Superior temporal gyrus (tissue), 1 donor: ENCODE results near the gene USP24.
"Not testable (repeated sequence)": the region's sequence is repeated elsewhere in the genome, so short reads cannot be mapped to it uniquely, and the experiment has no call there.

Experiments used
- DNase-seq: peaks from one replicate; pipeline ENCODE4 v3.0.0-alpha.2; 2016; ENCODE audit errors: extremely low spot score

The USP24 gene

GRCh38 chr1:55232448-55233144 lies 17.4 kb upstream of the USP24 start:
- no peak for DNase-seq

DNA sequence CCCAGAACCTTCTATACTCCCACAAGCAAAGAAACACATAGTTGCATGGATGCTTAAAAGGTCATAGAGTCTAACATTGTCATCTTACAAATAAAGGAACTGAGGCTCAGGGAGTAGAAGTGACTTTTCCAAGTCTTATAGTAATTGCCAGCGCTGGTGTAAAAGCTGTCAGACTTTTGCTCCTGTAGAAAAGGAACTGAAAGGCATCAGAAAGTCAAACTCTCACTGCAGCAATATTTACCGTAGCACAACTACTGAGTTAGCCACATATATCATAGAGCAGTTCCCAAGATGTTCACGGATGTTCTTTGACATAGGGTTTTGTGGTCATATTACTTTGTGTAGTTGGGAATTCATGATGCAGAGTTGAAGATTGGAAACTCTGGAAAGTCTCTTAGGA lies 16.6 kb upstream of the USP24 start:
- DNase-seq, result no peak

DNA sequence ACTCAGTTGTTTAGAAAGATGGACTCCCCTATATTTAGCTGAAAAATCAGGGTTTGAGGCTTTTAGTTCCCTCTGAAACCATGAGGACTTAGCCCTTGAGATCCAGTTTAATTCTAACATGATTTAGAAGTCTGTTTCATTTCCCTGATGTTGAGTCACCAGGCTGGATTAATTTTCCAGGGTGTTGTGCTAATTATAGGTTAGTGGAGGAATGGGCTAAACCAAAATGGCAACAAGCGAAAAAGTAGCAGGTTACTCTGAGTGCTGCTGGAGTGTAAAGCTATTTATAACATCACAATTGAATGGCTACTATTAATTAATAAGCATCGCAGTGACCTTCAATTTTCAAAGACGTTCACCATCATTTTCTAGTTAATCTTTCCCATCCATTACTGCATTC lies 15.5 kb upstream of the USP24 start:
- no peak for DNase-seq

- DNase-seq, result not testable (repeated sequence)
Measured at GRCh38 chr1:55229726-55230125, 14.6 kb upstream of the USP24 start.

GRCh38 chr1:55225228-55225627 lies 10.1 kb upstream of the USP24 start:
- no peak for DNase-seq

GRCh38 chr1:55224729-55225128 lies 9.6 kb upstream of the USP24 start:
- DNase-seq, result no peak

DNA sequence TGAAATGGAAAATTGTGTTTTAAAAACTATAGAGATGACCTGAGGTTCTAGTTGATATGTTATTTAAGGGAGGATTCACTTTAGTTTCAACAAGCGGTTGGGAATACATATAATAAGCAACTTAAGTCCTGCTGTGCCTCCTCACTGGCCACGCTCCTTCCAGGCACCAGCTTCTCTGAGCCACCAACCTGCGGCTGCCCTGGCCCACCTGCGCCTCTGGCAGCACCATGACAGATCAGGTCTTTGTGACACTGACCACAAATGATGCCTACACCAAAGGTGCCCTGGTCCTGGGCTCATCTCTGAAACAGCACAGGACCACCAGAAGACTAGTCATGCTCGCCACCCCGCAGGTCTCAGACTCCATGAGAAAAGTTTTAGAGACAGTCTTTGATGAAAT lies 7.0 kb upstream of the USP24 start:
- no peak for DNase-seq

GRCh38 chr1:55217226-55217986 lies 2.2 kb upstream of the USP24 start:
- peak; percentile 57 for DNase-seq

GRCh38 chr1:55216096-55216495 lies 932 bp upstream of the USP24 start:
- DNase-seq, result peak; percentile 44

DNA sequence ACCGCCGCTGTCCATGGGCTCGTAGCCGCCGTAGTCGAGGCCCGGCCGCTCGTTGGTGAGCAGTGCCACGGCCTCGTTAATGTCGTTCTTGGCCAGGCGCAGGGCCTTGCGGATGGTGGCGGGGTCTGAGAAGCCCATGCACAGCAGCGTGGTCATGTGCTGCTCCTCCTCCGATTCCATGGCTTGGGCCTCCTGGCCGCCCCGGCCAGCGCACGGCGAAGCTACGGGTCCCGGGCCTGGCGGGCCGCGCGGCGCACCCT lies 300 bp downstream of the USP24 start:
- peak; percentile 47 for DNase-seq

DNA sequence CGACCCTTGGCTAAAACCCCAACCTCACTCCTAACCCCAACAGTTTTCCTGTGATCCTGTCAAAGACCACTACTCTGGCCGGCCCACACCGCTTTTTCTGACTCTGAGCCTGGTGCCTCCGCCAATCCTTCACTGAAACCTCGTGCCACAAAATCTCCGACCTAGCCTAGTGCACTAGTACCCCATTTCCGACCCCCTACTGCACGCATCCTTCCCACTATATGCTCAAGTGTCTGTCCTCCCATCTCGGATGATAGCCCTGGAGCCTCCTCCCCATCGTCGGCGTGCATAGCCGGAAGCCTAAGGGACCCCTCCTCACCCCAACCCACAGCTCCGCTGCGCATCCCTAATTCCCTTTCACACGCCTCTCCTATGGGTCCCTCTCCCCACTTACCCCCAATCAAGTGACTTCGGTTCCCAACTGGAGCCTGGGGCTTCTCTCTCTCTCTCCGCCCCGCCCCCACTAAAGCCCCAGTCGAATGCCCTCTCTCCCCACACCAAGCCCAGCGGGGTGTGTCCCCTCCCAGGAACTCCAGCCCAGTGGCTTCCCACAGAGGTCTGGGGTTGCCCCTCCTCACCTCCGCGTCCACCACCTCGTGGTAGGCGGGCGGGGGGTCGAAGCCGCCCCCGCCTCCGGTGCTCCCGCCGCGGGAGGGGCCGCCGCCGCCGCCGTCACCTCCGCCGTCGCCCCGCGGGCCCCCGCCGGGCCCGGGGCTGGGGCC lies 791 bp downstream of the USP24 start:
- peak; percentile 41 for DNase-seq

- no peak for DNase-seq
Measured at GRCh38 chr1:55213885-55214211, 1.3 kb downstream of the USP24 start.

DNA sequence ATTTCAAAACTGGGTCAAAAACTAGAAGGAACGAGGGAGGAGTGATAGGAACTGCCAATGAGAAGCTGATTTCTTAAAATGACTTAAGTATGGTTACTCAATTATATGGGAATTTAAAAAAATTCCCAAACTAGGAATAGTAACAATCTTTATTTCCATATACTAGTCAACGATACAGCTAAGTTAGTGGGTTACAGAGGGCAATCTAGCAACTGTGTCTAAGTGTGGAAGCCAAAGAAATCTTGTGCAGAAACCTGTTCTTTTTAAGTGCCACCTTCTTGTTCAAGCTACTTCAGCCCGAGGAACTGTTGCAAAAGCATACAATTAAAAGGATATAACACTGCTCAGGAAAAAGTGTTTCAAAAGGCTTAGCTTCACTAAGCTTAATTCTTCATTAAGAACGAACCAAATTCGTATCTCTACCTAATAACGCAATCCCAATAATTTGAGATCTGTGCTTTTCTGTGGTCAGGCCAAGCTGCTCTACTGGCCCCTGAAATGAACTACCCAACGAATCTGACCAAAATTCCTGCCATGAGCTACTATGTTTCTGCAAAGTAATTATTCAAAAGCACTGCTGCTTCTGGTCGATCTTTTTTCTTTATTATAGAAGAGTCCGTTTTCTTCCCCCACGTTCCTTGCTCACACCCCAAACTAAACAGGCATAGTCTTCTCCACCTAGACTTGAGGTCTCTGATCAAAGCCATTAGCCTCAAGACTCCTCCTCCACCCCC lies 1.8 kb downstream of the USP24 start:
- peak; percentile 55 for DNase-seq

GRCh38 chr1:55212349-55213150 lies 2.6 kb downstream of the USP24 start:
- no peak for DNase-seq

DNA sequence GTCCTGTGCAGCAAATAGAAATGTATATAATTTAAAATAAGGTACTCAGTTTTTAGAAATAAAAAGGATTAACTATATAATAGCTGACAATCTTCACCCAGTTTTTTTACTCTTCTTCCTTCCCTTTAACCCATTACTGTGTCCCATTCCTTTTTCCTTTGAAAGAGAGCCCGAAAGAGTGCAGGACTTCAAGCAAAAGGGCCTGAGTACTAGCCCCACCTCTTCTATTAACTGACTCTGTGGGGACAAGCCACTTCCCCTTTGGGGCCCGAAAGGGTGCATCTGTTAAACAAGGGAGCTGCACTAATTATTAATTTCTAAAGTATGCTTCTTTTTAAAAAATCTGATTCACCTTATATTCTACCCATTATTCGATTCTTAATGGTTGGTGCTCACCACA lies 3.3 kb downstream of the USP24 start:
- no peak for DNase-seq

DNA sequence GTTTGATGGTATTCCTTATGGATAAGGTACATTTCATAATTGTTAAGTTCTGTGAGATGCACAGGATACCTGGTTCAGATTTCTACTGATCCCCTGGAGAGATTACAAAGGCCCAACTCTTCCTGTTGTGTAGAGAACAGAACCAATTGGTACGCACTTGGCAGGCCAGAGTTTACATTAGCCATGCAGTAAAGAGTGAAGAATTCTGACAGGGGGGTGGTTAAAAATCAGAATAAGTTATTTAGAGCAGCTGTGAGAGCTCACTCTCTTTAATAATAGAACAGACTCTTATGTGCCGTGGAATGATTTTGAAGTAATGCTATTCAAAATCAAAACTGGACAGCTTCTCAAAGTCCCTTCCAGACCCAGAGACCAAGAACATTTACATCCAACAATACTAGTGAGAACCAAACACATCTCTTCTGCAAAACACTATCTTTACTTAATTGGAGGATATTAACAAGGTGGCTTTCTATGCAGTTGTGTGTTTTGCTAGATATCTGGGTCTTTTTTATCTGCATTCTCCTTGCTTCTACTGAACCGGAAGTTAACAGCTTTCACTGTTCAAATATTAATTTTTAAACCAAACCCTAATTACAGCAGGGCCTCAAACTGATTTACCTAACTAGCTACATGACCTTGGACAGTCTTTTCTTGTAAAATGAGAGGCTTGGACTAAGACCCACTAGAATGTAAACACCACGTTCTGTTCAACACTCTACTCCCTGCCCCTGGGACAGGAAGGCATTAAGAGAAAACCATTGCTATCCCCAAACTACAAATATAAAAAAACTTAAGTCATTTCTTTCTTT lies 4.0 kb downstream of the USP24 start:
- peak; percentile 39 for DNase-seq

DNA sequence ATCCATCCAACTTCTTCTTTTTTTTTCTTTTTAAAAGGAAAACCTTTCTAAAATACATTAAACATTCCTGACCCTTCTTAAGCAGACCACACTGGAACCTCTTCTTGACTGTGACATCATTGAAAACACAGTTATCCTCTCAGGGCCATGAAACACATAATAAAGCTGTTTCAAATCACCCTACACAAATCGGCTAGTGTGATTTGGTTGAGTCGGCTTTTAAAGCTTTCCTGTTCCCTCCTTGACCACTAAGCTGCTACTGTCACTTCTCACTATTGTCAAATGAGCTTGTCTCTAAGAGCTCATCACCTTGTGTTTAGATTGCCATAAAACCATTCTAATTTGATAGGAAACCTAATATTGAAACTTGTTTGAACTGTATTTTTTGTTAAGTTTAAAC lies 5.9 kb downstream of the USP24 start:
- DNase-seq, result no peak

DNA sequence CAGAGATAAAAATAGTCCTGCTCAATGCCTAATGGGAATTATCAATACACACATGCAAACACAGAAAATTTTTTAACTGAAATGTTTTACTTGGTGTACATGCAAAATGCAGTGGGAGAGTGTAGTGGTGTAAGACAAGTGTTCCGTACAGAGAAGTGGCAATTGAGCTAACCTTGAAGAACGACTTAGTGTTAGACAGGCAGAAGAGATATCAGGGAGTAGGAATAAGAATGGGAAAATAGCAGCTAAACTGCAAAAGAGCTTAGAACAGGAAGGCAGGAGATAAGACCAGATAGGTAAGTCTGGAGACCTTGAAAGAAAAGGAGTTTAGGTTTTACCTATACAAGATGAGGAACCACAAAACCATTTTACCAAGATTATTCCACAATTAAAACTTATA lies 9.0 kb downstream of the USP24 start:
- peak; percentile 6 for DNase-seq

GRCh38 chr1:55204997-55205396 lies 10.2 kb downstream of the USP24 start:
- no peak for DNase-seq

DNA sequence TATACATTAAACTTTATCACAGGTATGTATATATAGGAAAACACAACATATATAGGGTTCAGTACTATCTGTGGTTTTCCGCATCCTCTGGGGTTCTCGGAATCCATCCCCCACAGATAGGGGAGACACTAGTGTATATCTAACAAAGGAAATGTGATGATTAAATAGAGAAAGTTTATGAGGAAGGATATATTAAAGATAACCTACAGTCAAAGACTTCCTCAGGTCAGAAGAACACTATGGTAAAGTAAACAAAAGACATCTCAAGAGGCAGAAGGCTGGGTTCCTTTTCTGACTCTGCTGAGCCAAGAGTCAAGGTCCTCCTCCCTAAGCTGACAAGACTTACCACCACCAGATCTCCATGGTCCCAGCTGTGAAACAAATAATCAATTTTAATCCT lies 12.1 kb downstream of the USP24 start:
- DNase-seq, result no peak

DNA sequence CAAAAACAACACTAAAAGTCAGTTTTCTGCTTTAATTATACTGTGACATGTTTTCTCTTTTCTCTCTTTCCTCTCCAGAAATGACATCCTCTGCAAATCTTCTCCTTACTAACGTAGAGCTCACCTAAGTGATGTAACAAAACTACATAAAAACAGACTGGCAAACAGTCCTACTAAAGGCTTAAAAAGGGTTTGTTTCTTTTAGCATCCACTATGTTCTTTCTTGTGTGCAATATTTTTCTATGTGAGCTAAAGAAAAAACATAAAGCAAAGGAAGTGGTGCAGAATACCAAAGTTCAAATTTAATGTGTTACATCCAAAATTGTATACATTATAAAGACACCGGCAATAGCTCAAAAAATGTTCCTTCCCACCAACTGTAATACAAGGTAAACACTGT lies 14.5 kb downstream of the USP24 start:
- DNase-seq, result no peak
